GM19099 (cell line): ENCODE measurements around the gene MMP25.

ENCODE experiments used
- POLR2A ChIP-seq: IDR thresholded peaks from 3 replicates; pipeline ENCODE4 v1.6.1; 2011; ENCODE audit warnings: low read depth; ENCODE audit not compliant: insufficient read length; ENCODE audit errors: extremely low read depth

MMP25 gene

DNA sequence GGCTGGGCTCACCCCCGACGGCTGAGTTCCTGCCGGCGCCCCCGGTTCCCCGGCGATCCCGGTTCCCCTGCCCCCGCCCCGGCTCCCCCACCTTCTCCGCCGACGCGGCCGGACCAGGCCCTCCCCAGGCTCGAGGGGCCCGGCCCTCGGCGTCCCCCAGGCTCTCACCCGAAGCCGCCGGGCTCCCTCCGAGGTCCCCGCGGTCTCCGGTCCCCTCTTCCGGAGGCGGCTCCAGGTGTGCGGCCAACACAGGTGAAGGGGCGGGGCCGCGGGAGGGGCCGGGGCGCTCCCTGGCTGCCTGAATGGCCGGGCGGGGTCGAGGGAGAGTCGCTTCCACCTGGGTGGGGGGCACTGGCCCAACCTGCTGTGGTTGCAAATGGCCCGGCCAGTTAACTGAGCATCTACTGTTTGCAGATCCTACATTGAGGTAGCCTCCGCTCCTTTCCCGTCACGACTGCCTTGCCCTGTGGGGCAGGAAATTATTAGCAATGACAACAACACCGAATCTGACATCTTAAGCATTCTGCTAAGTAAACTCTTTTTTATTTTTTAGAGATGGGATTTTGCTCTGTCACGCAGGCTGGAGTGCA is 9.5 kb upstream of the MMP25 start, which contains the start of gene BICDL2:
Gene BICDL2, minus strand, starts transcription at position 219 of the 590 bp plus-strand sequence. CDS start 1,448 bp downstream, outside the sequence.
- TF ChIP-seq POLR2A = no peak

DNA sequence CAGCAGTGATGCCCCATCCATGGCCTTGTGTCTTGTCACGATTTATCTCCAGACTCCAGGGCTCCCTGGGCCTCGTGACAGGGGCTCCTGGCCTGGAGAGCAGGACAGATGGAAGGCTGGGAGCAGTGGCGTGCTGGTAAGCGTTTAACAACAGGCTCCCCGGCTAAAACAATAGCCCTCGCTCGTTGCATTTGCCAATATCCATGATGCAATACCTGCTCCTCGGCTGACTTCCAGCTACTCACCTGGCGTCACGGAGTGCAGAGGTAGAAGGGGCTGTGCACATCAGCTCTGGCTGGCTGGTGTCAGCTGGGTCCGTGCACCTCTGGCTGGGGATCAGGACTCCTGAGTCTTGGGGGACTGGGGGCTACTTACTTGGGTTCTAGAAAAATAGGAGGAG is 8.1 kb upstream of the MMP25 start:
- TF ChIP-seq POLR2A = no peak

DNA sequence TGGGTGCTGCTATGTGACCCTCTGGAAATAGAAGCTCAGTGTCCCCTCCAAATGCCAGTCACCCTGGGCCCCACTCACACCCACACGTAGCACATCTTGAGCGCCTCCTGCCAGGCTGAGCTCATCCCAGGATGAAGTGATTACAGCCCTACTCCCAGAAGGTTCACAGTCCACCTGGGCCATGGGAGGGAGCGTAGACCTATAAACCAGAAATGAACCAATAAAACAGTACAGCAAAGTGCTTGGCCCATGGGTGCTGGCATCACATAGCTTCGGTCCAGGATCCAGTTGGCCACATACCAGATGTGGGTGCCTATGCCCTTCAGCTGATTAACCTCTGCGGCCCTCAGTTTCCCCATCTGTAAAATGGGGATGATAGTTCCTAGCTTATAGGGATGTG is 7.5 kb upstream of the MMP25 start:
- no peak for TF ChIP-seq POLR2A

DNA sequence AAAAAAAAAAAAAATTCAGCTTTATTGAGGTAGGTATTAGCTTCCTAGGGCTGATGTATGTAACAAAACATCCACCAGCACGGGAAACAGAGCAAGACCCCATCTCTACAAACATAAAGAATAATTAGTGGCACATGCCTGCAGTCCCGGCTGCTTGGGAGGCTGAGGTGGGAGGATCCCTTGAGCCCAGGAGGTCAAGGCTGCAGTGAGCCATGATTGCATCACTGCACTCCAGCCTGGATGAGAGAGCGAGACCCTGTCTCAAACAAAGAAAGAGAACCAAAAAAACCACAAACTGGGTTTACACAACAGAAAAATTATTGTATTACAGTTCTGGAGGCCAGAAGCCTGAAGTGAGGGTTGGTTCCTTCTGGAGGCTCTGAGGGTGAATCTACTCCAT is 4.0 kb upstream of the MMP25 start:
- no peak for TF ChIP-seq POLR2A

DNA sequence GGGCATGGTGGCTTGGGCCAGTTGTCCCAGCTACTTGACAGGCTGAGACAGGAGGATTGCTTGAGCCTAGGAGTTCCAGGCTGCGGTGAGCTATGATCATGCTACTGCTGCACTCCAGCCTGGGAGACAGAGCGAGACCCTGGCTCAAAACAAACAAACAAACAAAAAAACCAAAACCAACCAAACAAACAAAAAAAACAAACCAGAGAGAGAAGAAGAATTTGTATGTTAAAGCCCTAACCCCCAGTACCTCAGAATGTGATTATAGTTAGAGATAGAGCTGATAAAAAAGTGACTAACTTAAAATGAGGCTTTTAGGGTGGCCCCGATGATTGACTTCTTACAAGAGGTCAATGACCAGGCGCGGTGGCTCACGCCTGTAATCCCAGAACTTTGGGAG is 1.7 kb upstream of the MMP25 start:
- TF ChIP-seq POLR2A = no peak

DNA sequence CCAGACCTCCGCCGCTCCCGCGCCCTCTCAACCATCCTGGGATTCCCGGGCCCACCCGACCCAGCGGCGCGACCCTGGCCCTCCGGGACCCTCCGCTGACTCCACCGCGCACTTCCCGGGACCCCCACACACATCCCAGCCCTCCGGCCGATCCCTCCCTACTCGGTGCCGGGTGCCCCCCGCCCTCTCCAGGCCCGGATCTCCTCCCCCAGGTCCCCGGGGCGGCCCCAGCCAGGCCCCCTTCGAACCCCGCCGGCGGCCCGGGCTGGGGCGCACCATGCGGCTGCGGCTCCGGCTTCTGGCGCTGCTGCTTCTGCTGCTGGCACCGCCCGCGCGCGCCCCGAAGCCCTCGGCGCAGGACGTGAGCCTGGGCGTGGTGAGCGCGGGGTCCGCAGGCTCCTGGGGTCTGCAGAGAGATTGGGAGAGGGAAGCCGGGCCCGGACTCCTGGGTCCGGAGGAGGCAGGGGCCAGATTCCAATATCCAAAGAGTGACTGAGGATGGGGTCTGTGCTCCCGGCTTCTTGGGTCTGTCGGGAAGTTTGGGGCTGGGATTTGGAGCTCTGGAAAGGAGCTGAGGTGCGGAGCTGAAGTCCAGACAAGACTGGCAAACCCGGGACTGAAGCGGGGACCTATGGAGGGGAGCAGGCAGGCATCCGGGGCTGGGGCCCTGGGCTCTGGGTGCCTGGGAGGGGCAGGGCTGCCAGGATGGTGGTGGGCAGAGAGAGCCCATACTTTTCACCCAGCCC is 453 bp downstream of the MMP25 start:
- TF ChIP-seq POLR2A = no peak

DNA sequence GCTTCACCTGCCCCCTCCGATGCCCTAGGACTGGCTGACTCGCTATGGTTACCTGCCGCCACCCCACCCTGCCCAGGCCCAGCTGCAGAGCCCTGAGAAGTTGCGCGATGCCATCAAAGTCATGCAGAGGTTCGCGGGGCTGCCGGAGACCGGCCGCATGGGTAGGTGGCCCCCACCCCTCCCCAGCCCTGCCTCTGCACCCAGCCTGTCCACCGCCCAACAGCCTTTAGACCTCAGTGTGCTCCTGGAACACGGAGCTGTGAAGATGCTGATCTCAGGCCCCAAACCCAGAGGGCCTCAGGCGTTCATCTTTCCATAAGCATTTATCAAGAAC is 993 bp downstream of the MMP25 start:
- TF ChIP-seq POLR2A = no peak

DNA sequence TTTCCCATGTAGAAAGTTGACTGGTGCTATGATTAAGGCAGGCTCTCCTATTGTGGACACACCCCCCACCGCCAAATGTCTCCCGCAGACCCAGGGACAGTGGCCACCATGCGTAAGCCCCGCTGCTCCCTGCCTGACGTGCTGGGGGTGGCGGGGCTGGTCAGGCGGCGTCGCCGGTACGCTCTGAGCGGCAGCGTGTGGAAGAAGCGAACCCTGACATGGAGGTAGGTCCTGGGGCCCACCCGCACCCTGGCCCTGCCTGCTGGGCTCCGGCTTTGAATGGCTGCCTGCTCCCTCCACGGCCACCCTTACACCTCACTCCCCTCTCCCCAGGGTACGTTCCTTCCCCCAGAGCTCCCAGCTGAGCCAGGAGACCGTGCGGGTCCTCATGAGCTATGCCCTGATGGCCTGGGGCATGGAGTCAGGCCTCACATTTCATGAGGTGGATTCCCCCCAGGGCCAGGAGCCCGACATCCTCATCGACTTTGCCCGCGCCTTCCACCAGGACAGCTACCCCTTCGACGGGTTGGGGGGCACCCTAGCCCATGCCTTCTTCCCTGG is 3.6 kb downstream of the MMP25 start:
- no peak for TF ChIP-seq POLR2A

DNA sequence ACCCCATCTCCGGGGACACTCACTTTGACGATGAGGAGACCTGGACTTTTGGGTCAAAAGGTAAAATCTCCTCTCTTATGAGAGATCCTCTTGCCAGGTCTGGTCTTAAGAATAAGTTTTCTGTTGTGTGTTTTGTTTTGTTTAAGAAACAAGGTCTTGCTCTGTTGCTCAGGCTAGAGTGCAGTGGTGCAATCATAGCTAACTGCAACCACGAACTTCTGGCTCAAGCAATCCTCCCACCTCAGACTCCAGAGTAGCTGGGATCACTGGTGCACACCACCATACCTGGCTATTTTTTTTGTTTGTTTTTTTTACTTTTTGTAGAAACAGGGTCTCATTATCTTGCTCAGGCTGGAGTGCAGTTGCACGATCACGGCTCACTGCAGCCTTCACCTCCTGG is 4.1 kb downstream of the MMP25 start:
- TF ChIP-seq POLR2A = no peak

DNA sequence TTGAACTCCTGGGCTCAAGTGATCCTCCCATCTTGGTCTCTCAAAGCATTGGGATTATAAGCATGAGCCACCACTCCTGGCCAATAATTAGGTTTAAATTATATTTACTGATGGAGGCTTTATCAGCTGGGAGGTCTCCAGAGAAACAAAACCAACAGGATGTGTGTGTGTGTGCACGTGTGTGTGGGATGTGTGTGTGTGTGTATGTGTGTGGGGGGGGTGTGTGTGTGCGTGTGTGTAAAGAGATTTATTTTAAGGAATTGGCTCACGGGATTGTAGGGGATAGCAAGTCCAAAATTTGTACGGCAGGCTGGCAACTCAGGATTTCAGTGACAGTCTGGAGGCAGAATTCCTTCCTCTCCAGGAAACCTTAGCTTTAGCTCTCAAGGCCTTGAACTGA is 4.6 kb downstream of the MMP25 start:
- no peak for TF ChIP-seq POLR2A

DNA sequence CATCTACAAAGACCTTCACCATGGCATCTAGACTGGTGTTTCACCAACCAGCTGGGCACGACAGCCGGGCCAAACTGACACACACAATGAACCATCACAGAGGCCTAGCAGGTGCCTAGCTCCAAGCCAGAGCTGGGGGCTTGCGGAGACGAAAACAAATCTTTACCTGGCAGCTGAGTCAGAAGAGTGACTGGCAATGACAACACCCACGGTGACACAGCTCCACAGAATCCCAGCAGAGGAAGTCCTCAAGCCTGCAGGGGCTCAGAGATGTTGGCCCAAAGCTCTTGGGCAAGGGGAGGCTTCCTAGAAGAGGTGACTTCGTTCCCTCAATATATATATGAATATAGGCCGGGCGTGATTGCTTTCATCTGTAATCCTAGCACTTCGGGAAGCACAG is 5.1 kb downstream of the MMP25 start:
- no peak for TF ChIP-seq POLR2A

DNA sequence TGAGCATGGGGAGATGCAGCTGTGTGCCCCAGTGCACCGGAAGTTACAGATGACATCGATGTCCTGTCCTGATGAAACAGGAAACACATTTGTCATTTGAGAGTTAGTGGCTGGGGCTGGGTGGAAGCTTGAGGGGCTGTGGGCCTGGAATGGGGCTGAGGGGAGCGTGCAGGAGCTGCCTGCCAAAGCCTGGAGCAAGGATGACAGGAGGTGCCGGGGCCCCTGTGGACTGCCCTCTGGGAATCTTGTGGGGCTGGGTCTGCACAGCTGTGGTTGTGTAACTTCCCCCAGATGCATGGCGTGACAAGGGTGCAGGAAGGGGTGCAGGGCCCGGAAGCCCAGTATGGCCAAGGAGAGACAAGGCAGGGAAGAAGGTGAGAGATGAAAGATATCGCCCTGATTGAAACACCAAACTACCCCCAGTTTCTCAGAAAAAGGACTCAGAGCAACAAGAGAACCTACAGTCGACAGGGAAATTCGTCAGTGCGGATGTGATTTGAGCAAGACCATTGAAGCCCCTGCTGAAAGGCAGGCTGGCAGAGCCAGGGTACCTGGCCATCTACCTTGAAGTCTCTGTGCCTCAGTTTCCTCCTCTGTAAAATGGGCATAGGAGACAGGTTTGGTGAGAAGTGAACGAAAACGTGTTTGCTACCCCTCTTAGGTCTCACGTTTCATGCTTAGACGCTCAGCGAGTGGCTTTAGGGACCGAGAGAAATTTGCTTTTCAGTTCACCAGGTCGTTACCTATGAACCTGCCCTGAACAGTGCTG is 8.8 kb downstream of the MMP25 start:
- TF ChIP-seq POLR2A = no peak

DNA sequence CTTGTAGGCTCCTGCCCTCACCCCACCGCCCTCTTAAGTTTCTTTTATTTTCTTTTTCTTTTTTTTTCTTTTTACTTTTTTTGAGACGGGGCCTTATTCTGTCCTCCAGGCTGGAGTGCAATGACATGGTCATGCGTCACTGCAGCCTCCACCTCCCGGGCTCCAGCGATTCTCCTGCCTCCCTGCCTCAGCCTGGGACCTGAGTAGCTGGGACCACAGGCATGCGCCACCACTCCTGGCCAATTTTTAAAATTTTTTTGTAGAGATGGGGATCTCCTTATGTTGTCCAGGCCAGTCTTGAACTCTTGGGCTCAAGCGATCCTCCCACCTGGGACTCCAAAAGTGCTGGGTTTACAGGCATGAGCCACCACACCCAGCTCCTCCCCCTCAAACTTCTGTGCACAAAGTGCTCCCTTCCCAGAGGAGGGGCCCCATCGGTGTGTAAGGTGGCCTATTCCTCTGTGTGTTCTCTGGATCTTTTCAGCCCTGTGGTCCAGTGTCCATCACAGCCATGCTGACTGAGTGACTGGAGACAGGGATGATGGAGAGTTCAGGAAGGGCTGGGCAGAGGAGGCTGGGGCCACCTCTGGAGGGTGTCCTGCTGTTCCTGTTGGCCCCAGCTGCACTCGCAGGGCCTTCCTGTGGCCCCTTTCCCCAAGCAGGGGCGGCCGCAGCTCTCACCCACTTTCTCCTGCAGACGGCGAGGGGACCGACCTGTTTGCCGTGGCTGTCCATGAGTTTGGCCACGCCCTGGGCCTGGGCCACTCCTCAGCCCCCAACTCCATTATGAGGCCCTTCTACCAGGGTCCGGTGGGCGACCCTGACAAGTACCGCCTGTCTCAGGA is 10.2 kb downstream of the MMP25 start:
- no peak for TF ChIP-seq POLR2A

DNA sequence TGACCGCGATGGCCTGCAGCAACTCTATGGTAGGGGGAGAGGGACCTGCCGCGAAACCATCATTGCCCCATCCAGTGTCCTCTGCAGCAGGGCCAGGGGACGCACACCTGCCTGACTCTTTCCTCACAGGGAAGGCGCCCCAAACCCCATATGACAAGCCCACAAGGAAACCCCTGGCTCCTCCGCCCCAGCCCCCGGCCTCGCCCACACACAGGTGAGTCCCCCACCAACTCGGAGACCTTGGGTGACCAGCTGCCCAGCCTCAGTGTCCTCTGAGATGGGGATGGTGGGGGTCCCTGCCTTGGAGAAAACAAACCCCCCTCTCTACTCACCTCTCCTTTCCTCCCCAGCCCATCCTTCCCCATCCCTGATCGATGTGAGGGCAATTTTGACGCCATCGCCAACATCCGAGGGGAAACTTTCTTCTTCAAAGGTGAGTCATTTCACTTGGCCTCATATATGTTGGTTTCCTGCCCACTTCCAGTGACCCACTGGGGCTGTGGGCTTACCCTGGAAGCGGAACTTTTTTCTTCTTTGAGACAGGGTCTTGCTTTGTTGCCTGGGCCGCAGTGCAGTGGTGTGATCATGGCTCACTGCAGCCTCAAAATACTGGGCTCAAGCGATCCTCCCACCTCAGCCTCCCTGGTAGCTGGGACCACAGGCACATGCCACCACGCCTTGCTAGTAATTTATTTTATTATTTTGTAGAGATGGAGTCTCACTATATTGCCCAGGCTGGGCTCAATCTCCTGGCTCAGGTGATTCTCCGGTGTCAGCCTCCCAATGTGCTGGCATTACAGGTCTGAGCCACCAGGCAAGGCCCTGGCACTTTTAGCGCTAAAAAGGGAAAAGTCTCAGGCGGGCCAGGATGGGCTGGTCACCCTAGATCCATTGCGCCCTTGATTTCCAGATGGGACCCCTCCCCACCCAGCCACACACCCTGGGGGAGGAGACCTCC is 11.1 kb downstream of the MMP25 start:
- no peak for TF ChIP-seq POLR2A
